Body of pancreas (tissue), 2 donors: ENCODE results near the gene ZNF578. TPM values are rescaled to one million over a fixed set of nuclear protein-coding genes. Genes with fewer than 3 reads are reported as not detected.

Experiments
- total RNA-seq, 2 donors: library from RNA; depleted of rRNA; stranded (reverse); fragments of >200 nt; gene quantifications; one replicate each; pipeline ENCODE4 v1.1.0, GENCODE V29; 2016

ZNF578 gene
- total RNA-seq, 2 donors from 2014 or later: 3.4 TPM; not detected in 1

Other genes with a start within 250 kb of the ZNF578 start
- gene ZNF766, start 184.0 kb upstream of the ZNF578 start, total RNA-seq: 1 to 10 TPM; 2.0 to 4.9 TPM
- 1 to 10 TPM; 6.3 to 8.6 TPM for gene ZNF480, start 156.4 kb upstream of the ZNF578 start, total RNA-seq
- gene ZNF610, start 117.3 kb upstream of the ZNF578 start, total RNA-seq: under 1 TPM in 1 of 2 donors, not detected in 1; 0.78 TPM
- gene ZNF880, start 83.6 kb upstream of the ZNF578 start, total RNA-seq: 10 to 100 TPM; 12.2 to 17.8 TPM
- gene ZNF528, start 55.7 kb upstream of the ZNF578 start, total RNA-seq: 10 to 100 TPM in 1 of 2 donors, 1 to 10 TPM in 1; 6.9 to 13.7 TPM
- not detected for gene ZNF534, start 24.4 kb upstream of the ZNF578 start, total RNA-seq
- gene ZNF808, start 74.1 kb downstream of the ZNF578 start, total RNA-seq: 10 to 100 TPM in 1 of 2 donors, 1 to 10 TPM in 1; 9.3 to 10.9 TPM
- 10 to 100 TPM in 1 of 2 donors, 1 to 10 TPM in 1; 6.5 to 10.9 TPM for gene ZNF701, start 116.7 kb downstream of the ZNF578 start, total RNA-seq
- gene ZNF83, start 184.8 kb downstream of the ZNF578 start, total RNA-seq: 10 to 100 TPM; 30.7 to 46.2 TPM